ENCODE measurements around the gene VPREB3. TPM values are rescaled to one million over a fixed set of nuclear protein-coding genes. Genes with fewer than 3 reads are reported as not detected.

Gene VPREB3
- total RNA-seq, 1 experiment from 2014 or later, result 1.1 TPM

GRCh38 chr22:23801238-23801821 lies 47.1 kb upstream of the VPREB3 start:
- TF ChIP-seq EZH2 (IDR thresholded peaks at IDR 0.05; ENCODE audit: low read depth), result no peak
- no peak for TF ChIP-seq CTCF (conservative IDR thresholded peaks at IDR 0.05)
- POLR2A ChIA-PET (ENCODE audit: unreplicated experiment), result no interaction called here
- CTCF ChIA-PET, result no interaction called here
- Histone ChIP-seq H3K9me3 (ENCODE audit: insufficient read depth, low read depth) (no peaks in the 10 kb centered on the region), H3K79me2 (ENCODE audit: low read depth) (no peaks in the 10 kb centered on the region), H3K4me2 (no peak overlapping the region), H3K27ac (no peak overlapping the region), H3K27me3 (ENCODE audit: insufficient read depth, low read depth) (no peaks in the 10 kb centered on the region), H3K9me2 (ENCODE audit: insufficient read depth) (no peaks in the 10 kb centered on the region), H4K20me1 (ENCODE audit: insufficient read depth) (no peaks in the 10 kb centered on the region), H3K4me1 (replicated peaks; ENCODE audit: insufficient read depth) (no peaks in the 10 kb centered on the region), H3K4me3 (no peak overlapping the region), H3K36me3 (ENCODE audit: low read depth) (0 out of 2 replicates have a peak, but pooled peaks cover 6% of the 10 kb centered on the region), H2AFZ (no peak overlapping the region), H3F3A (ENCODE audit: insufficient read depth, low read depth) (no peaks in the 10 kb centered on the region)
- no TSS peak for BruUV-seq (replicated peaks)
- no peak for DNase-seq
- intact Hi-C loops (cut with micrococcal nuclease; ENCODE audit: unreplicated experiment), result no loop called here

GRCh38 chr22:23800297-23801237 lies 46.3 kb upstream of the VPREB3 start:
- no peaks in the 10 kb centered on the region for H3K27me3 ChIP-seq (ENCODE audit: insufficient read depth, low read depth)
- H4K20me1 ChIP-seq (ENCODE audit: insufficient read depth), result no peaks in the 10 kb centered on the region
- no TSS peak for BruUV-seq (replicated peaks)
- TF ChIP-seq CTCF (conservative IDR thresholded peaks at IDR 0.05) (no peak), EZH2 (IDR thresholded peaks at IDR 0.05; ENCODE audit: low read depth) (no peak)
- ChIA-PET CTCF (no interaction called here), POLR2A (ENCODE audit: unreplicated experiment) (no interaction called here)
- no peak overlapping the region for H3K27ac ChIP-seq
- DNase-seq, result no peak
- H3K79me2 ChIP-seq (ENCODE audit: low read depth), result no peaks in the 10 kb centered on the region
- no peak overlapping the region for H3K4me2 ChIP-seq
- H3K4me1 ChIP-seq (replicated peaks; ENCODE audit: insufficient read depth), result no peaks in the 10 kb centered on the region
- H3K4me3 ChIP-seq, result no peak overlapping the region
- H3F3A ChIP-seq (ENCODE audit: insufficient read depth, low read depth), result no peaks in the 10 kb centered on the region
- no peaks in the 10 kb centered on the region for H3K36me3 ChIP-seq (ENCODE audit: low read depth)
- H3K9me3 ChIP-seq (ENCODE audit: insufficient read depth, low read depth), result no peaks in the 10 kb centered on the region
- H2AFZ ChIP-seq, result no peak overlapping the region
- intact Hi-C loops (cut with micrococcal nuclease; ENCODE audit: unreplicated experiment), result no loop called here
- no peaks in the 10 kb centered on the region for H3K9me2 ChIP-seq (ENCODE audit: insufficient read depth)

GRCh38 chr22:23796461-23796860 lies 42.2 kb upstream of the VPREB3 start:
- Histone ChIP-seq H3K36me3 (ENCODE audit: low read depth) (peaks cover 5% of the 10 kb centered on the region; the same call in 1 of the 2 replicates), H3K4me3 (no peak overlapping the region), H3K27me3 (ENCODE audit: insufficient read depth, low read depth) (no peaks in the 10 kb centered on the region), H3K79me2 (ENCODE audit: low read depth) (peaks cover 10% of the 10 kb centered on the region), H3K9me2 (ENCODE audit: insufficient read depth) (no peaks in the 10 kb centered on the region), H3K27ac (no peak overlapping the region), H3K9me3 (ENCODE audit: insufficient read depth, low read depth) (no peaks in the 10 kb centered on the region), H3K4me2 (no peak overlapping the region), H3F3A (ENCODE audit: insufficient read depth, low read depth) (no peaks in the 10 kb centered on the region), H4K20me1 (ENCODE audit: insufficient read depth) (peaks cover 13% of the 10 kb centered on the region), H2AFZ (no peak overlapping the region), H3K4me1 (replicated peaks; ENCODE audit: insufficient read depth) (no peaks in the 10 kb centered on the region)
- no TSS peak for BruUV-seq (replicated peaks)
- TF ChIP-seq CTCF (conservative IDR thresholded peaks at IDR 0.05) (no peak), EZH2 (IDR thresholded peaks at IDR 0.05; ENCODE audit: low read depth) (no peak)
- DNase-seq, result no peak
- intact Hi-C loops (cut with micrococcal nuclease; ENCODE audit: unreplicated experiment), result no loop called here
- CTCF ChIA-PET, result no interaction called here
- POLR2A ChIA-PET (ENCODE audit: unreplicated experiment), result no interaction called here

All from PC-9 (cell line).